Tibial artery (tissue), 4 donors: ENCODE data around the gene COL25A1.

Source experiments
- DNase-seq, 2 donors: peaks; one replicate each; pipeline ENCODE4 v3.0.0-alpha.2; 2019
- H3K27ac ChIP-seq, 2 donors: fragments of 200-600 bp; sonication (generic) in 1 of 2; 1 replicate in 1 of 2; 2 replicates in 1 of 2; pipeline ENCODE4 v1.5.1; 2018 to 2019; ENCODE audit warnings: mild to moderate bottlenecking in 1 of 2
- H3K27me3 ChIP-seq, 2 donors: fragments of 200-600 bp; sonication (generic) in 1 of 2; one replicate each; pipeline versions ENCODE4 v1.5.1 to v1.6.0; 2016 to 2019
- H3K36me3 ChIP-seq, 3 donors: fragments of 200-600 bp; sonication (generic) in 2 of 3; one replicate each; pipeline ENCODE4 v1.5.1; 2016 to 2019; ENCODE audit warnings: mild to moderate bottlenecking in 2 of 3
- H3K4me1 ChIP-seq, 4 donors: fragments of 200-600 bp; sonication (generic) in 2 of 4; 1 replicate in 3 of 4; 2 replicates in 1 of 4; pipeline ENCODE4 v1.5.1; 2016 to 2019
- H3K4me3 ChIP-seq, 2 donors: fragments of 200-600 bp; sonication (generic) in 1 of 2; 1 replicate in 1 of 2; 2 replicates in 1 of 2; pipeline ENCODE4 v1.5.1; 2018 to 2019; ENCODE audit warnings: mild to moderate bottlenecking in 2 of 2
- H3K9me3 ChIP-seq, 3 donors: fragments of 200-600 bp; sonication (generic) in 1 of 3; one replicate each; pipeline ENCODE4 v1.5.1; 2016 to 2019
- intact Hi-C: fragments of 100-400 bp; cut with DNase I; formaldehyde crosslinking; loops from one replicate; pipeline ENCODE4 v1.15.0; 2023; ENCODE audit warnings: low total_unique reads
- TF ChIP-seq, protein P1 (sequence below), 2 experiments: fragments of 200-600 bp in 1 of 2; fragments of 450-650 bp in 1 of 2; IDR thresholded peaks; one replicate each; pipeline ENCODE4 v1.5.1; 2017 to 2019; ENCODE audit warnings: antibody characterized with exemption in 2 of 2, mild to moderate bottlenecking in 1 of 2, moderate library complexity in 1 of 2

COL25A1 gene

DNA sequence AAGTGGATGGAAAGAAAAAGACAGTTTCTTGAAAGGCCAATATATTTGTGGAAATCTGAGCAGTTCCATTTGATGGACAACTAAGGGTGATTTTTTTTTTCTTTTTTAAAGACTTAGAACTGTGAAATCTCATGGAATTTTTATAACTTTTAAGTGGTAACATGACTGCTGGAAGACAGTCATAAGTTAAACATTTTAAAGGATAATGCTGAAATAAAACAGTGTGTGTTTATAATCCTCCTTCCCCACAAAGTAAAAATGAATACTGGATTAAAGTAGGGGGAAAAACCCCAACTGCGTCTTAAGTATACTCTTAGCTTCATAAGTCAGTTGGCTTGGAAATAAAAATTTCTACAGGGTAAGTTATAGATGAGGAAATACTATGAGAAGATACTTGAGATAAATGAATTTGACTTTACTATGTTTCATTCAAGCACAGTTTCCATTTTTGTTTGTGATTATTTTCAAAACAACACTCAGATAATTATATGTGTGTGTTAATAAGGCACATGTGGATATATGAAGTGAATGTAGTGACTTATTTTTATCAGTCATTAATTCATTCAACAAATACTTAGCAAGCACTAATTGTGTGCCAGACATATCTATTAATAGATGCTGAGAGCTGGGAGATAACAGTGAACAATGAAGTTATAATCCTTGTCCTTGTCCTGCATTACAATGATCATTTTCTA is 410.4 kb downstream of the COL25A1 start:
- DNase-seq, result no peak
- H3K9me3 ChIP-seq, result no peaks in the 10 kb centered on the region
- no peak overlapping the region for H3K27ac ChIP-seq
- no peaks in the 10 kb centered on the region for H3K36me3 ChIP-seq
- intact Hi-C loops, result no loop called here
- no peaks in the 10 kb centered on the region for H3K4me1 ChIP-seq
- H3K4me3 ChIP-seq, result no peak overlapping the region
- H3K27me3 ChIP-seq, result no peaks in the 10 kb centered on the region
- TF ChIP-seq, protein P1, sequence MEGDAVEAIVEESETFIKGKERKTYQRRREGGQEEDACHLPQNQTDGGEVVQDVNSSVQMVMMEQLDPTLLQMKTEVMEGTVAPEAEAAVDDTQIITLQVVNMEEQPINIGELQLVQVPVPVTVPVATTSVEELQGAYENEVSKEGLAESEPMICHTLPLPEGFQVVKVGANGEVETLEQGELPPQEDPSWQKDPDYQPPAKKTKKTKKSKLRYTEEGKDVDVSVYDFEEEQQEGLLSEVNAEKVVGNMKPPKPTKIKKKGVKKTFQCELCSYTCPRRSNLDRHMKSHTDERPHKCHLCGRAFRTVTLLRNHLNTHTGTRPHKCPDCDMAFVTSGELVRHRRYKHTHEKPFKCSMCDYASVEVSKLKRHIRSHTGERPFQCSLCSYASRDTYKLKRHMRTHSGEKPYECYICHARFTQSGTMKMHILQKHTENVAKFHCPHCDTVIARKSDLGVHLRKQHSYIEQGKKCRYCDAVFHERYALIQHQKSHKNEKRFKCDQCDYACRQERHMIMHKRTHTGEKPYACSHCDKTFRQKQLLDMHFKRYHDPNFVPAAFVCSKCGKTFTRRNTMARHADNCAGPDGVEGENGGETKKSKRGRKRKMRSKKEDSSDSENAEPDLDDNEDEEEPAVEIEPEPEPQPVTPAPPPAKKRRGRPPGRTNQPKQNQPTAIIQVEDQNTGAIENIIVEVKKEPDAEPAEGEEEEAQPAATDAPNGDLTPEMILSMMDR (IDR thresholded peaks at IDR 0.05), result no peak

DNA sequence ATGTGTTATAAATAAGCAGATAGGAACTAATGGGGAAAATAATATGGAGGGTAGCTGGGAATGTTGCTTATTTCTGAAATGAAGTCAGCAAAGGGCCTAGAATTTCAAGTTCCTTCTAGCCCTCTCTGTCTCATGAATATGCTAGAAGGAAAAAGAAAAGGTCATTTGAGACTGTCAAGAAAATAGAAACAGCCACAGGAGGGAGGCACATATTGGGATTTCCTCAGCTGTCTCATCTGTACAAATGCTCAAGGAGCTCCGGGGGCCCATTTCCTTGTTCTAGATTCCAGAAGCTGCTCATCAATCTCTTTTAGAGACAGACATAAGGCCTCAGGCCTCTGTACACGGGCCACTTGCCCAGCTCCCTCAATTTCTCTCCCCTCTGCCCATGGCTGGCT is 412.0 kb downstream of the COL25A1 start:
- intact Hi-C loops, result no loop called here
- Histone ChIP-seq H3K9me3 (no peaks in the 10 kb centered on the region), H3K36me3 (no peaks in the 10 kb centered on the region), H3K27me3 (no peaks in the 10 kb centered on the region), H3K27ac (no peak overlapping the region), H3K4me3 (no peak overlapping the region), H3K4me1 (no peaks in the 10 kb centered on the region)
- TF ChIP-seq, protein P1 (IDR thresholded peaks at IDR 0.05), result no peak
- no peak for DNase-seq

DNA sequence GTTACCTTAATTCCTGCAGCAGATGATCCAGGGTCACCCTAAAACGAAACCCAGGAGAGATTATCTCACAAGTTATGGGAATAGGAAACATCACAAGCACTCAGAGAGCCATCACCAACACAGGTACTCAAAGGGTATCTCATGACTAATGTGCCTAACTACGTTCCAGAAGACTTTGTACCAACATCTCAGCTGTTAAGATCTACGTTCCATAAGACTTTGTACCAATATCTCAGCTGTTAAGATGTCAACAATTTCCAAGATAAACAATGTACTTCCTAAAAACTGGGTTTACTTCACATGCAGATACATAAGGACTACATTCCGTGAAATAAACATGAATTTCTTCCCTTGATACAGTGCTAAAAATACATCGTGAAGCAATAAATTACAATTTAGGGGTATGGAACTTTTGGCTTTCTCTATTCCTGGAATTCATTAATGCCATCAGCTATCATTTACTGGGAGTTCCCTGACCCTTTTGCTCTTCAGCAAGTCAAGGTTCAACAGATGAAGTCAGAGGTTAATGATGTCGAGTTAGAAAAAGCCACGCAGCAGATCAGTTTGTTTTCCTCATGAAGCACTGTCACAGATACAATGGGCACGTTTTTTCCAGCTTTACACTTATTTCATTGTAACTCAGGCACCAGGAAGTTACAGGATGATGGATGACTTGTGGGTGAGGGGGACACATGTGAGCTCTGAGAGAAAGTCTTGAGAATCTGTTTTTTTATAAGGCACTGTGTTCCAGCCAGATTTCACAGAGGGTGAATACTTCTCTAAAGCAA is 412.6 kb downstream of the COL25A1 start:
- no peak overlapping the region for H3K4me3 ChIP-seq
- H3K27ac ChIP-seq, result no peak overlapping the region
- H3K9me3 ChIP-seq, result no peaks in the 10 kb centered on the region
- intact Hi-C loops, result no loop called here
- TF ChIP-seq, protein P1 (IDR thresholded peaks at IDR 0.05), result no peak
- H3K36me3 ChIP-seq, result no peaks in the 10 kb centered on the region
- no peak for DNase-seq
- H3K4me1 ChIP-seq, result peaks cover 0 to 4% (median 0%) of the 10 kb centered on the region in 4 donors
- H3K27me3 ChIP-seq, result no peaks in the 10 kb centered on the region

DNA sequence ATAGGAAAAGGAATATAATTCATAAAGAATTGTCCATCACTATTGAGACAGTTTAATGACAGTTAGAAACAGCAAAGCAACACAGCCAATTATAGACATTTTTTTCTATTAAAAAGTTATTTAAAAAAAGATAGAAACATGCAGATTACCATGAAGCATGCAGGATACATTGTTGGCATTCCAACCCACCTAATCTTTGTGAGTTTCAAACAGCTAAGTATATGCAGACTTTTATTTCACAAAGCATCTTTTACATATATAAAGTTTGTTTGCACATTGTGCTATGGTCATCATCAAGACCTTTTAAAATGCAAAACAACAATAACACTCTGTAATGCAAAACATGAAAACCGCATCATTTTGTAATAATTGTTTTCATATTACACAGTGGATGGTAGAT is 413.7 kb downstream of the COL25A1 start:
- no peaks in the 10 kb centered on the region for H3K9me3 ChIP-seq
- H3K27ac ChIP-seq, result no peak overlapping the region
- H3K4me3 ChIP-seq, result no peak overlapping the region
- H3K36me3 ChIP-seq, result no peaks in the 10 kb centered on the region
- intact Hi-C loops, result no loop called here
- DNase-seq, result no peak
- TF ChIP-seq, protein P1 (IDR thresholded peaks at IDR 0.05), result no peak
- H3K27me3 ChIP-seq, result no peaks in the 10 kb centered on the region
- peaks cover 0 to 4% (median 0%) of the 10 kb centered on the region in 4 donors for H3K4me1 ChIP-seq

DNA sequence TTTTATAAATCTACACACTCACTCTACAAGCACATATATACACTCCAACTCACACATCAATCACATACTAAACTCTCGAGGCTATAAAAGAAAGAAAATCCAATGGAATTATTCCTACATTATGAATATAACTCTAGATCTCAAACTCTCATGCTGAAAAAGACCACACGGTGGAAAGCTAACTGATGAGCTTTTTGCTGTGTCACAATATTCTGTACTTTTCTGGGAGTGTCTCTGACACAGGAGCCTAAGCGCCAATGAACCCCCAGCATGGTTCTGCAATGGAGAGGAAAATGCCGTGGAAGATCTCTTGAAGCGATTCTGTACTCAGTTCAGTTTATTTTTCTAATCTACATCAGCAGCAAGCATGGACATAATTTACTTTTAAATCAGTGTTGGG is 415.4 kb downstream of the COL25A1 start:
- no peaks in the 10 kb centered on the region for H3K27me3 ChIP-seq
- DNase-seq, result no peak
- TF ChIP-seq, protein P1 (IDR thresholded peaks at IDR 0.05), result no peak
- H3K27ac ChIP-seq, result no peak overlapping the region
- H3K4me1 ChIP-seq, result peaks cover 0 to 4% (median 0%) of the 10 kb centered on the region in 4 donors
- no peaks in the 10 kb centered on the region for H3K9me3 ChIP-seq
- intact Hi-C loops, result no loop called here
- H3K36me3 ChIP-seq, result no peaks in the 10 kb centered on the region
- H3K4me3 ChIP-seq, result no peak overlapping the region
